Thyroid gland (tissue), 4 donors: ENCODE data around the gene KLHL28.

ENCODE experiments used
- POLR2A ChIP-seq, 2 donors: fragments of 450-650 bp; IDR thresholded peaks; one replicate each; pipeline ENCODE4 v1.6.1; 2017; ENCODE audit warnings: antibody characterized with exemption in 2 of 2, mild to moderate bottlenecking in 2 of 2, moderate library complexity in 1 of 2
- TF ChIP-seq, protein P1 (sequence below), 6 experiments: fragments of 200-600 bp in 3 of 6; fragments of 450-650 bp in 3 of 6; sonication (generic) in 3 of 6; IDR thresholded peaks; one replicate each; pipeline ENCODE4 v1.5.1; 2016 to 2019; ENCODE audit warnings: antibody characterized with exemption in 6 of 6, mild to moderate bottlenecking in 2 of 6, inconsistent platforms in 1 of 6, moderate library complexity in 1 of 6

GRCh38 chr14:44988694-44989093 lies 26.9 kb upstream of the KLHL28 start:
- TF ChIP-seq, protein P1, sequence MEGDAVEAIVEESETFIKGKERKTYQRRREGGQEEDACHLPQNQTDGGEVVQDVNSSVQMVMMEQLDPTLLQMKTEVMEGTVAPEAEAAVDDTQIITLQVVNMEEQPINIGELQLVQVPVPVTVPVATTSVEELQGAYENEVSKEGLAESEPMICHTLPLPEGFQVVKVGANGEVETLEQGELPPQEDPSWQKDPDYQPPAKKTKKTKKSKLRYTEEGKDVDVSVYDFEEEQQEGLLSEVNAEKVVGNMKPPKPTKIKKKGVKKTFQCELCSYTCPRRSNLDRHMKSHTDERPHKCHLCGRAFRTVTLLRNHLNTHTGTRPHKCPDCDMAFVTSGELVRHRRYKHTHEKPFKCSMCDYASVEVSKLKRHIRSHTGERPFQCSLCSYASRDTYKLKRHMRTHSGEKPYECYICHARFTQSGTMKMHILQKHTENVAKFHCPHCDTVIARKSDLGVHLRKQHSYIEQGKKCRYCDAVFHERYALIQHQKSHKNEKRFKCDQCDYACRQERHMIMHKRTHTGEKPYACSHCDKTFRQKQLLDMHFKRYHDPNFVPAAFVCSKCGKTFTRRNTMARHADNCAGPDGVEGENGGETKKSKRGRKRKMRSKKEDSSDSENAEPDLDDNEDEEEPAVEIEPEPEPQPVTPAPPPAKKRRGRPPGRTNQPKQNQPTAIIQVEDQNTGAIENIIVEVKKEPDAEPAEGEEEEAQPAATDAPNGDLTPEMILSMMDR (IDR thresholded peaks at IDR 0.05), result no peak
- TF ChIP-seq POLR2A (IDR thresholded peaks at IDR 0.05), result no peak
